Erythroblast (primary cell): ENCODE data around the gene GALNT10.

Experiments
- GATA1 ChIP-seq: IDR thresholded peaks from 2 replicates; pipeline ENCODE4 v1.6.1; 2011; ENCODE audit warnings: low read depth, mild to moderate bottlenecking, control low read depth, low read length, moderate library complexity
- POLR2A ChIP-seq: IDR thresholded peaks from 2 replicates; pipeline ENCODE4 v1.6.1; 2011; ENCODE audit warnings: mild to moderate bottlenecking, low read length

GRCh38 chr5:154321546-154321945 lies 131.0 kb downstream of the GALNT10 start:
- no peak for TF ChIP-seq POLR2A
- TF ChIP-seq GATA1 = no peak
